GM08714 (cell line): ENCODE measurements around the gene SMIM27.
A peak's percentile ranks its signal among the peaks of the same experiment; 100 is the strongest.
"Not testable (repeated sequence)": the region's sequence is repeated elsewhere in the genome, so short reads cannot be mapped to it uniquely, and the experiment has no call there.

Experiments
- H3K4me3 ChIP-seq: fragments of 200-500 bp; sonication (Bioruptor generic); 2 replicates; pipeline ENCODE4 v1.5.1; 2014; ENCODE audit warnings: mild to moderate bottlenecking, low read length, inconsistent platforms
- ZNF274 ChIP-seq: IDR thresholded peaks from 2 replicates; pipeline ENCODE4 v1.6.1; 2012; ENCODE audit warnings: mild to moderate bottlenecking, low read depth, low read length

Gene SMIM27

DNA sequence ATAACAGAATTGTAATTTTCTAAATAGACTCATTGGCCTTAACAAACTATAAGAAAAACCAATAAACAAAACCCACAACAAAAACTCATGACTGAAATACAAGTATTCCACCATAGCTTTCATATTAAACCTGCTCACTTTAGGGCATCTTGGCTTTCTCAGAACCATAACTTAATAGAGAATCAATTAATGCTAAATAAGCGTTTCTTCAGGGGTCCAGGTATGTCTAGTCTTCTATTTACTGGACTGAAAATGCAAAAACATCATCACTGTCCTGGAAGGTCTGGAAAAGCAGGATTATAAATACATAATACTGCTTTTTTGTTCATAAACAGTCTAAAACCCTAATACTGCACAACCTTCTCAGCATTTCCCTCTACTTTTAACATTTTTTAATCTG is 6.2 kb upstream of the SMIM27 start:
- no peak for TF ChIP-seq ZNF274
- H3K4me3 ChIP-seq, result no peak overlapping the region

DNA sequence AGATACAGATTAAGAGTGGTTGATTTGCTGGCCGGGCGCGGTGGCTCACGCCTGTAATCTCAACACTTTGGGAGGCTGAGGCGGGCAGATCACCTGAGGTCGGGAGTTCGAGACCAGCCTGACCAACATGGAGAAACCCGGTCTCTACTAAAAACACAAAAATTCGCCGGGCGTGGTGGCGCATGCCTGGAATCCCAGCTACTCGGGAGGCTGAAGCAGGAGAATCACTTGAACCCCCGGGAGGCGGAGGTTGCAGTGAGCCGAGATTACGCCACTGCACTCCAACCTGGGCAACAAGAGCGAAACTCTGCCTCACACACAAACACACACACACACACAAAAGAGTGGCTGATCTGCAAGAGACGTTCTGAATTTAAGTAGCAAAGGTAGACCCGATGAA is 3.9 kb upstream of the SMIM27 start:
- H3K4me3 ChIP-seq, result not testable (repeated sequence)

DNA sequence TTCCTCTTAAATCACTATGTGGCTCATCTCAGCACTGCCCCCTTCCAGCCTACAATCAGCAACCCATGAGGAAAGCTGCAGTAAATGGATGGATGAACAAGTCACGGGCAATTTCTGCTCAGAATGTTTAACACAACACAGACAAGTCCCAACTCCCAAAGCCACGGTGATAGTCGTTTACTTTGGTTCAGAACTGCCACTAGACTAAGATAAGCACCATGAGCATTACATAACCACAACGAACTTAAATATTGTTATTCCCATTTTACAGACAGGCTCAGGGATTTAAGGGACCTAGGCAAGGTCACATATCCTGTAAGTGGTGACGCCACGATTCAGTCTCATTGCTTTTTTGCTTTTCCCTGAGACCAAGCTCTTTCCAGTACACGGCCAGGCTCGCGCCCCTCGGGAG is 2.0 kb upstream of the SMIM27 start:
- TF ChIP-seq ZNF274, result no peak
- H3K4me3 ChIP-seq, result peak overlapping the region; percentile 88

DNA sequence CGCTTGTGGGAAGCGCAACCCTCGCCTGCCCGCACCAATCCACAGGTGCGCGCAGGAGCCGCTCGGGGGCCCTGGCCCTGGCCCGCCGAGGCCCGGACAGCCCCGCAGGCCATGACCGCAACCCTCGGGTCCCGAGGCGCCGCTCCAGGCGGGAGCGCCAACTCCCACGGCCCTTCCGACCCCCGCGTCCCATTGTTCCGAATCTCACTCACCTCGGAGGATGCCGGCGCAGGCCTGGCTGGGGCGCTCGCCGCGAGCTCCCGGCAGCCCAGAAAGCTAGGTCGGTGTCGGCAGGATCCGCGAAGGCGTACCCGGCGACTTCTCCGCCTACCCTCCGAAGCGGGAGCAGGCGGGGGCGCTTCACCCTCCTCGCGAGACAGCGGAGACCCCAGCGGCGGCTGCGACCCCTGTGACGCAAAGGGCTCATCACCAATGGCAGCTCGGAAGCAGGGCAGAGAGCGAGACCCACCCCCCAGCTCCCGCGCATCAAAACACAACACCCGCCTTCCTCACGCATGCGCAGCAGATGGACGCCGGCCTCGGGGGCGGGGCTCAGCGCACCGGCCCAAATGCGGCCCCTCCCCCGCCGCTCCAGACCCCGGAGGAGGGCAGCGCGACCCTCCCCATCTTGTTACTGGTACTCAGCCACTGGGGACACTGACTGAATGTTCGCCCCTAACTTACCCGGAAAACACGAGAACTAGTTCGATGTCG is 1.4 kb upstream of the SMIM27 start:
- H3K4me3 ChIP-seq, result peak overlapping the region; percentile 88
- no peak for TF ChIP-seq ZNF274

DNA sequence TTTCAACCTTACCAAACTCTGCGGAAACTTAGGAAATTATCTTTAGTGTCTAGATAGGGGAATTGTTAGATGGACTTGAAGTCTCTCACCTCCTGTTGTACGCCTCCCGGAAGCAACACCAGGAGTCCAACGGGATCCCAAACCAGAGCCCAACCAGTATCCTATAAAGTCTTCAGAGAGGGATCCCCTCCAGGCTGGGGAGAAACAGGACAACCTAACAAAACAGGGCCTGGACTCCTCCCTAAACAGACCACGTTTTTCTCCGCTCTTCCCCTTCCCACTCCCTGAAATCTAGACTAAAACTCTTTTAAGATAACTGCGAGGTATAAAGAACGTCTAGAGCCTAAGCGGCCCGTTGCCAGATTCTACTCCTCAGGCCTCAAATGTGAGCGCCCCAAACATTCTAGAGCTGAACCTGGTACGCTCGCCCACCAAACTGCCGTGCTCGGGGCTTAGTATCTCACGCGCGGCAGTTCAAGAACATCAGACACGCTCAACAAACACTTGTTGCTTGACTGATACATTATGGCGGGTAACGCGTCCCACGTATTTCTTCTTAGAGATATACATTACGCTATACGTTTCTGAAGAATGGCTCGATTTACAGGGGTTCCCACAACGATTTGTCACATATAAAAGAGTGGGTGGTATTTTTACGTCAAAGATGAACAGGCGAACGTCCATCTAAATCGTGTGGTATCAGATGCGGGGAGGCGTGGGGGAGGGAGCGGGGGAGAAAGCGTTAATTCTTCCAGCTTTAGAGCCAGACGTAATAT is 663 bp upstream of the SMIM27 start:
- H3K4me3 ChIP-seq, result peak overlapping the region; percentile 88
- no peak for TF ChIP-seq ZNF274

DNA sequence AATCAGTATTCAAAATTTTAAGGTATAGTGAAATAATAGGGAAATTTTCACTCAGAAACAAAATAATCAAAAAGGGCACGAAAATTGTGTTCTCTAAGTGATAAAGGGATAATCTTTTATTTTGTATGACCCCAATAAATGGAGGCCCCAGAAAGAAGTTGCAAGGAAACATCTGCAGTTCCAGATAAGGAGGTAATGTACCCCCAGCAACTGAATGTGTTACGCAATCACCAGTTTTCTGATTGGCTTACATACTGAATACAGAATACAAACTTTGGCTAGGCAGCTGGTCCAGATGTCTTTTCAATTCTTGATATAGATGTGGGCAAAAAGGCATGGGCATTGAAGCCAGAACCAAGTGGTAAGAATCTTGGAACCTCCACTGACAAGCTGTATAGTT is 2.0 kb downstream of the SMIM27 start:
- no peak for TF ChIP-seq ZNF274
- H3K4me3 ChIP-seq, result no peak overlapping the region

DNA sequence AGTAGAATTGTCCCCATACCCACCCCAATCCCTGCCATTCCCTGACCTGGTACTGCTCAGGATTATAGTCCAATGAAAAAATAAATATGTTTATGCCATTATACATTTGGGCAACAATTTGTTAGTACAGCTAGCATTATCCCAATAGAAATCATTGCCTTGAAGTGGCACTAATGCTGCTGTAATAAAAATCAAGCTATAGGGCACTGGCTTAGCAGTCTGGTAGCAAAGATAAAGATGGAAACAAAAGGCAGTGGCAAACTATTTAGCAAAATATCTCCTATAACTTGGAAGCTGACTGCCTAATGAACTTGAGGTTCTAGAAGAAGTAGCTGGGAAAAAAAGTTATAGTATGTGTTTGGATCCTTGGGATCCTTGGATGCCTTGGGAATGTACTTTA is 2.5 kb downstream of the SMIM27 start:
- no peak overlapping the region for H3K4me3 ChIP-seq
- no peak for TF ChIP-seq ZNF274

DNA sequence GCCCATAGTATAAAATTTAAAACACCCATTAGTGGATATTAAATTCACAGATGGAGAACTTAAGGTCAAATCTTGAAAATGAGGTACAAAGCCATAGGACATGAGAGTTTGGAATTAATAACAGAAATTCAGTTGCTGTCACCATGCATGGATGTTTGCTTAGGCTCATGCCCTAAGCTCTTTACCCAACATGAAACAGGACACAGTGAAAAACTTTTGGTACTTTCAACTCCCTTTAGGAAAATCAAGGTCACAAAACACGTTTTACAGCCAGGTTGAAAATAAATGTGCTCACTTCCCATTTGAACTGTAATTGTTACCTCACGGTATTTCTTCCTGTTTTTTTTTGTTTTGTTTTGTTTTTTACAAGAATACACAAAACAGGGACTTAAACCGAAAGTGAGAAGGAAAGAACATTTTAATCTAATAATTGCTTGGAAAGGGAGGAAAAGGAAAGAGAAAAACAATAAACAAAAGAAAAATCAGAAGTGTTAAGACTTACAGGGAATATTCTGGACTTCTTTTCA is 6.3 kb downstream of the SMIM27 start:
- no peak for TF ChIP-seq ZNF274
- no peak overlapping the region for H3K4me3 ChIP-seq

DNA sequence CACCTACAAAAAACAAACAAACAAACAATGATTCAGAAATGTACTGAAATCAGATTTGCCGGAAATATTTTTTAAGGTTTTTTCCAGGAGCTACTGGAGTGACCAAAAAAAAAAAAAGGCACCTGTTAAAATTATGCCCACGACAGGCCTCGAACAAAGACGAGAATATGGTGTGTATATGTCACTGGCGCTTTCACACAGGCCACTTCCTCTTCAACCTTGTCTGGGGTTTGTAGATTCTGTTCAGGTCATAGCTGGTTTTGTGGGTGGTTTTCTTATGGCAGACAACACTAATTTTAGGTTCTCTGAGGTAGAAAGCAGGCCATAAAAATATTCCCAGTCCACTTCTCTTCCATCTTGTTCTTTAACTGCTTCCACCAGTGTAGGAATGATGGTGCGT is 13.8 kb downstream of the SMIM27 start:
- TF ChIP-seq ZNF274, result no peak
- H3K4me3 ChIP-seq, result no peak overlapping the region

DNA sequence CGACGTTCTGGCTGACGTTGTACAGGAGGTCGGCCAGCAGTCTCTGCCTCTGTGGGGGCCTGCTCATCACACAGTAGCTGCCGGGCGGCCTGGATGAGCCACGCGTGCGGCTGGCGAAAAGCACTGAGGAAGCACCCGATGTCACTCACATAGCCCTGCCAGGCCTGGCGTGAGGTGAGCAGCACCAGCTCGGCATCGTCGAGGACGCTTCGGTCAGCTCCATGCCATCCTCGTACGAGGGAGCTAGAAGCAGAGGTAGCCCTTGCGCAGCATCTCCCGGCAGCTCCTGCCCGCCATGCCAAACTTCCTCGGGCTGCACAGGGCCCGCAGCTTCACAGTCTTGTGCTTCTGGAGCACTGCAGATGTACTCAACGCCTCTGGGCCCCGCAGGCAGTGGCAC is 14.6 kb downstream of the SMIM27 start:
- no peak overlapping the region for H3K4me3 ChIP-seq

DNA sequence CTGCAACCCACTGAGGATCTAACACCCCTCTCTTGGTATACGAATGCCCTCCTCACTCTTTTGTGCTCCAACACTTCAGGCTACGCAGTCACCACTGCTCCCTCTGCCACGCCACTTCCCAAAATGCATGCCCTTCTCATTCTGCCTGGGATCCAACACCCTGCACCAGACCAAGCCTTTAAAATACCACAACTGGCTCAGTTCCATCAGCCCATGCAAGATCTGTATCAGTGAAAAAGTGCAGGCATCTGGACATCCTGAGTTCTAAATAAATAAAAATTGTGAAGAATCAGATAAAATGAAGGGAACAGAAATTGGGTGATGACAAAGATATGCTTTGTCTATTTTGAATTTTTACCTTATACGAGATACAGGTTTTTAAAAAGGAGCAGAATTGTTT is 18.1 kb downstream of the SMIM27 start:
- no peak for TF ChIP-seq ZNF274
- H3K4me3 ChIP-seq, result no peak overlapping the region

More for the DNA sequence above, 14.6 kb downstream of the SMIM27 start:
- TF ChIP-seq ZNF274, result no peak

DNA sequence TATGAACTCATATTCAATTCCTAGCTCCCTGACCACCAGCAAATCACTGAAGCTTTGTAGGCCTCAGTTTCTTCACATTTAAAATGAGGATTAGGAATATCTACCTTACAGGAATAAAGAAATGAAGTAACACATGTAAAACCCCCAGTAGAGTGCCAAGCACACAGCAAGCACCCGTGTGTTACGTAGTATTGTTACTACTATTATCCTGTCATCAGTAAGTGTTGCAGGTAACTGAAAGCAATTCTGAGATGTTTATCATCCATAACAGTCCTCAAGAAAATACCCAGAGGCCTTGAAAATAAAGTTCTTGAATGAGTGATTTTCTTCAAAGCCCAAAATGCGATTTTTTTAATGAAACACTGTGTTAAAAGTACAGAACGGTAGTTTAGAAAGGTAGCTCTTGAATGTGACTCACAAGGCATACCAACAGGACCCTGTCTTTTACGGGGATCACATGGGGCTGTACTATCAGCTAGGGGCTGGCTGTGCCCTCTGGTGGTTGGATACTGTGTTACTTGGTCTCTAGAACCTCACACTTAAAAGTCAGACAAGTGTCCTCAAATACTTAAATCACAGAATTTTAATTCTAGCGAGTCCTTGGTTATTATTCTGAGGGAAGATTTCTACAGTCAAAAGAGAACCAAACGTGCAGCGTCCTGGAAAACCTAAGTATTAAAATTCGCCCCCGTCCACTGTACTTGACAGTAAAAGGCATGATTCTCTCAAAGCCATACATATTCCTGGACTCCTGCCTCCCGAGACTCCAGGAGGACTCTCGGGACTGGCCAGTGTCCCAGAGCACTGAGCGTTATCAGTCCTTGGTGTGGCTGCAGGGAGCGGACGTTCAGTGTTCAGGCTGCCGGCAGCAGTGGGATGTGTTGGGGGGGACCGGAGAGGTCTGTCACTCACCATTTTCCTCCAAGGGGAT is 20.1 kb downstream of the SMIM27 start:
- H3K4me3 ChIP-seq, result peak overlapping the region; percentile 99
- no peak for TF ChIP-seq ZNF274

DNA sequence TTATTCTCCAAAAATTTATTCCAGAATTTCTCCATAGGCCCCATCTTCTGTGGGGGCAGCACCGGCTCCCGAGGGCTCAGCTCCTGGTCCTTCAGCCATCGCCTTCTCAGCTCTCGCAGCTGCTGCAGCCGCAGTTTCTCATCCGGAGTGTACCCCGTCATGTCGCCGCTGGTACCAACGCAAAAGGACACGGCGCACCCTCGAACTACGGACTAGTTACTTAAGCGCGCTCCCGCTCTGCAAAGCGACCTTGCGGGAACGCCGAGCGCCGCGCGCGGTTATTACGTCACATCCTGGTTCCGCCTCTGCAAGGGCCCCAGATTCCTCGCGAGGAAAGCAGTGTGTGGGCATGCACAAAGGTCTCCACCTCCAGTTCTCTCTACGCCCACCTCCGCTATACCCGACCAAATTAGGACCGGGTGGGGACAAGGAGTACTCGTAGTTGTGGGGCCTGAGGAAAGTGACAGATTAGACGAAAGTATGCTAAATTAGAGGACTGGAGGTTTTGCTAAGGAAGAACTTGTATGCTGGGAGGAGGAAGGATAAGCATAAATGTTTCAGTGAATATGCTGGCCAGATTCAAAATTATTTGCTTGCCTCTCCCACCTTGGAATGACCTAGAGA is 20.9 kb downstream of the SMIM27 start, which contains the start of gene NDUFB6:
TSS of gene NDUFB6 (minus strand) at position 260 of the 624 bp plus-strand sequence. CDS start at position 161, 99 bp downstream.
- peak within 1 kb of the TSS; percentile 99 for H3K4me3 ChIP-seq
- TF ChIP-seq ZNF274, result no peak

DNA sequence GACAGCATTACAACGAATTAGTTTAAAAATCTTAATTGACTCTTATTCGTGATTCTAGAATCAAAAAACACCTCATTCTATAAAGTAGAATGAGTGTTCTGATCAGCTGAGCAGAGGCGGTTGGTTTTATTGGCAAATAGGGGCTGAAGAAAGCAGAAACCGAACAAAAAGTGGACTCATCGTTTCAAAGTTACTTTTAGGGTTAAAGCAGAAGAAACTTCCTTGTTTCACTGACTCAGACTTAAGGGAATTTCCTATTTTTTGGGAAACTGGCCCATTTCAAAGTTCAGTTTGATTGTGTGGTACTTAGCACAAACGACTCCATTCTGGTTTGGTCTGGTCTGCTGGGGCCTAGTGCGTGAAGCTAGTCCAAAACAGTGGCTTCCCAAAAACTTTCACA is 21.7 kb downstream of the SMIM27 start:
- no peak overlapping the region for H3K4me3 ChIP-seq

More for the DNA sequence above, 21.7 kb downstream of the SMIM27 start:
- TF ChIP-seq ZNF274, result no peak
